ENCODE results near the gene COPS8.

The COPS8 gene

GRCh38 chr2:237097911-237098702, 12.4 kb downstream of the COPS8 start:
- no peak for DNase-seq (ENCODE audit: extremely low read depth in 1 of 2, low read depth in 1 of 2)

GRCh38 chr2:237099804-237100203, 14.1 kb downstream of the COPS8 start:
- DNase-seq (ENCODE audit: extremely low read depth in 1 of 2, low read depth in 1 of 2): no peak

GRCh38 chr2:237101118-237101979, 15.7 kb downstream of the COPS8 start:
- no peak for DNase-seq (ENCODE audit: extremely low read depth in 1 of 2, low read depth in 1 of 2)

- no peak for DNase-seq (ENCODE audit: extremely low read depth in 1 of 2, low read depth in 1 of 2)
Measured at GRCh38 chr2:237102428-237102827, 16.7 kb downstream of the COPS8 start.

GRCh38 chr2:237109421-237109934, 23.8 kb downstream of the COPS8 start:
- no peak for DNase-seq (ENCODE audit: extremely low read depth in 1 of 2, low read depth in 1 of 2)

- DNase-seq (ENCODE audit: extremely low read depth in 1 of 2, low read depth in 1 of 2): no peak
Measured at GRCh38 chr2:237113026-237113795, 27.5 kb downstream of the COPS8 start.

GRCh38 chr2:237115870-237116269, 30.2 kb downstream of the COPS8 start:
- DNase-seq (ENCODE audit: extremely low read depth in 1 of 2, low read depth in 1 of 2): no peak

- DNase-seq (ENCODE audit: extremely low read depth in 1 of 2, low read depth in 1 of 2): no peak
Measured at GRCh38 chr2:237116431-237116830, 30.7 kb downstream of the COPS8 start.

GRCh38 chr2:237118025-237118424, 32.3 kb downstream of the COPS8 start:
- DNase-seq (ENCODE audit: extremely low read depth in 1 of 2, low read depth in 1 of 2): no peak

- DNase-seq (ENCODE audit: extremely low read depth in 1 of 2, low read depth in 1 of 2): no peak
Measured at GRCh38 chr2:237118561-237119155, 33.0 kb downstream of the COPS8 start.

GRCh38 chr2:237120916-237121315, 35.2 kb downstream of the COPS8 start:
- no peak for DNase-seq (ENCODE audit: extremely low read depth in 1 of 2, low read depth in 1 of 2)

- no peak for DNase-seq (ENCODE audit: extremely low read depth in 1 of 2, low read depth in 1 of 2)
Measured at GRCh38 chr2:237121321-237121720, 35.6 kb downstream of the COPS8 start.

GRCh38 chr2:237122214-237122666, 36.6 kb downstream of the COPS8 start:
- peak; percentile 38 to 66 for DNase-seq (ENCODE audit: extremely low read depth in 1 of 2, low read depth in 1 of 2)

GRCh38 chr2:237124820-237125219, 39.1 kb downstream of the COPS8 start:
- DNase-seq (ENCODE audit: extremely low read depth in 1 of 2, low read depth in 1 of 2): no peak

- no peak for DNase-seq (ENCODE audit: extremely low read depth in 1 of 2, low read depth in 1 of 2)
Measured at GRCh38 chr2:237125967-237126366, 40.3 kb downstream of the COPS8 start.

- no peak for DNase-seq (ENCODE audit: extremely low read depth in 1 of 2, low read depth in 1 of 2)
Measured at GRCh38 chr2:237126519-237127174, 41.0 kb downstream of the COPS8 start.

- DNase-seq (ENCODE audit: extremely low read depth in 1 of 2, low read depth in 1 of 2): peak; percentile 27 to 67
Measured at GRCh38 chr2:237128026-237128703, 42.5 kb downstream of the COPS8 start.

GRCh38 chr2:237128845-237129592, 43.3 kb downstream of the COPS8 start:
- DNase-seq (ENCODE audit: extremely low read depth in 1 of 2, low read depth in 1 of 2): no peak

Data from stimulated activated CD8-positive, alpha-beta memory T cell treated with anti-CD3 and anti-CD28 coated beads, Interleukin-7, amount 100 ng/mL, for 48 hours (primary cell).